NOMO-1 treated with DMSO at 0.1 percent for 48 hours (cell line): Measurements from ENCODE around the gene CTPS1.

Source experiments
- DNase-seq: peaks from one replicate; lab custom pipeline; 2025; ENCODE audit not compliant: unreplicated experiment; lab: John Stamatoyannopoulos, UW

CTPS1 gene

GRCh38 chr1:40966417-40966816, 13.1 kb upstream of the CTPS1 start:
- no peak for DNase-seq

DNA sequence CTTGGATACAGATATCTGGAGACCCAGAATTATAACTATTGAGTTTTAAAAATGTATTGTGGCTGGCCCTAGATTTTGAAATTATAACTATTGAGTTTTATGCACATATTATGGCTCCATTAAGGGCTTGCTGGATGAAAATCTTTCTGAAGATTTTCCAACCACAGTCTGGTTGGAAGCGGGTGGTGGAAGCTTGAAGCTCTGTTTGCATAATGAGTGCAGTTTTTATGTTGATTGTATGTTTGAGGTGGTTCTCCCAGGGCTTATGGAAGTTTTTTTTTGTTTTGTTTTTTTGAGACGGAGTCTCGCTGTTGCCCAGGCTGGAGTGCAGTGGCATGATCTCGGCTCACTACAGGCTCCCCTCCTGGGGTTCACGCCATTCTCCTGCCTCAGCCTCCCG, 10.1 kb upstream of the CTPS1 start:
- no peak for DNase-seq

- peak; percentile 58 for DNase-seq
Observed at GRCh38 chr1:40971966-40972365, 7.5 kb upstream of the CTPS1 start.

DNA sequence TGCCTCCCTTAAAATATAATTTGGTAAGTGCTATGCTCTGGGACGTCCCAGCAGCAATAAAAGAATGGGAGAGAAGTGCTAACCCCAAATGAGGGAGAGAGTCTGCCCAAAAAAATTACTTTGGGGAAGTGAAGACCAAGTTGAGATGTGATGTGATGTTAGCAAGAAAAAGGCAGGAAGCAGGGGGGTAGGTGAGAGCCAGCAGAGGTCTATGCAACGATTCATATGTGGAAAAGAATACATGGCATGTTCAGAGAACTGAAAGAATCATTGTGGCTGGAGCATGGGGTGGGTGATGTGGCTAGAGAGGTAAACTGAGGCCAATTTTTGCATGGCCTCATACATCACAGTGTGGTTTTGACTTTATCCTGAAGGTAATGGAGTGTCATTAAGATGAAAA, 5.6 kb upstream of the CTPS1 start:
- peak; percentile 10 for DNase-seq

GRCh38 chr1:40974945-40975344, 4.6 kb upstream of the CTPS1 start:
- no peak for DNase-seq

DNA sequence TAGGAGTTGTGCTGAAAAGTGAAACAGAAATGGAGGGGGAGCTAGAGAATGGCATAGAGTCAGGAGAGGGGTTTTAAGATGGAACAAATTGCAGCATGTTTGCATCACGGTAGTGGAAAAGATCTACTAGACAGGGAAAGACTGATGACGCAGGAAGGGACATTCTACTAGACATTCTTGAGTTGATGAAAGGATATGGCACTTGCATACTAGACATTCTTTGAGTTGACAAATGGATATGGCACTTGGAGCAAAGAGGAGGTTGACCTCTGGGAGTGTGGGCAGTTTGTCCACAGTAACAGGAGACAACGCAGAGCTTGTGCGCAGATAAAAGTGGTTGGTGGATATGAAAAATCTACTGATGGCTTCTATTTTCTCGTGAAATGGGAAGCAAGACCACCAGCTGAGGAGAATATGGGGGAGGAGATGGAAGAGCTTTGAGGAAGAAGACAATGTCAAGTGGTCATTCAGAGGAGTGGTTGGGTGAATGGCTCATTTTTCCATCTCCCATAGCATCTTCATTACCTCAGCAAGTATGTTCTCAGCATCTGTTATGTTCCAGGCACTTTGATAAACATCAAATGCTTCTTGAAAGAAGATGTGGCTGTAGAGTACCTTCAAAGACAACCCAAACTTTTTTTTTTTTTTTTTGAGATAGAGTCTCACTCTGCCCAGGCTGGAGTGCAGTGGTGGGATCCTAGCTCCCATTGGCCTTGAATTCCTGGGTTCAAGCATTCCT, 2.4 kb upstream of the CTPS1 start:
- DNase-seq = no peak

DNA sequence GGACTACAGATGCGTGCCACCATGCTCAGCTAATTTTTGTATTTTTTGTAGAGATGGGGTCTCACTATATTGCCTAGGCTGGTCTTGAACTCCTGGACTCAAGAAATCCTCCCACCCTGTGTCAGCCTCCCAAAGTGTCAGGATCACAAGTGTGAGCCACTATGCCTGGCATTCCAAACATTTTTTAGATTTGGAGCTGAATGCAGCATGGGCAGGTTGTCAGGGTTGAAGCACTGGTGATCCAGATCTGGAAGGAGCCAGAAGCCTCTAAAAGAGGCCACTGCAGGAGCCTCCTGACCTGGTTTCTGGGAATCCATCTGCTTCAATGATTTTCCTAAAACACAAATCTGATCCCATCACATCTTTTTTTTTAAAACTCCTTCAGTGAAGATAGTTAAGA, 1.8 kb upstream of the CTPS1 start:
- no peak for DNase-seq

GRCh38 chr1:40978886-40979240, 633 bp upstream of the CTPS1 start:
- DNase-seq = no peak

DNA sequence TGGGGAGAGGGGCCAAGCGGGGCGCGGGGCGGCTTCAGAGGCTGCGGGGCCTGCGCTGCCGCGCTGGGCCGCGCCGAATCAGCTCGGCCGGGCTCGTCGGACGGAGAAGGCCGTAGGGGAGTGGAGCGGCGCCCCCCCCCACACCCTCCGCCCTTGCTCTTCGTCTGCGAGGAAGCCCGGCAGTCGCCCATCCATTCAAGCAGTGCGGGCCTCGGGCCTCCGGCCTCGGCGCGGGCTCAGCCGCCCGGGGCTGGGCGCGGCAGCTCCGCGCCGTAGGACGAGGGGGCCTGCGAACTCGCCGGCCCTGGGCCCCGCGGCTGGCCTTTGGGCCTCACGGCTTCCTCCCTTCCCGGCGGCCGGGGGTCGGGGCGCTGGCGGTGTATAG, 564 bp downstream of the CTPS1 start:
- no peak for DNase-seq

GRCh38 chr1:40980453-40981121, 1.1 kb downstream of the CTPS1 start:
- DNase-seq = peak; percentile 4

- no peak for DNase-seq
Observed at GRCh38 chr1:40981691-40982448, 2.4 kb downstream of the CTPS1 start.

DNA sequence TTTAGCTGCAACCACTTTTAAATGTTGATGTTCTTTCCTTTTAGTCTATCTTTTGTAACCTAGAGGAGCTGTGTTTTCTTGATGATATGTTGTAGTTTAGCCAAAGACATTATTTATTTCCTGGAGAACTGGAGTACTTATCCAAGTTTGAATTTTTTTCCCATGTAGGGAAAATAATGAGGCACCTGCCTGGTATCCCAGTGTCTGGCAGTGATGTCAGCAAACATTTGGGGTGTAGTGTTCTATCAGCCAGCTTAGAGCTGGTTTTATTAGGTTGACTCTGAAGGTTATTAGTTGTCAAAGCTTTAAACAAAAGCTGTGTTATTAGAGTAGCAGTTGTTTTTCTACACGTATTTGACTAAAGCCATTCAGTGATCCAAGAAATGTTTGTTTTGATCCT, 3.2 kb downstream of the CTPS1 start:
- DNase-seq = no peak

- no peak for DNase-seq
Observed at GRCh38 chr1:40983286-40983685, 3.8 kb downstream of the CTPS1 start.

GRCh38 chr1:40984066-40984465, 4.6 kb downstream of the CTPS1 start:
- DNase-seq = no peak

DNA sequence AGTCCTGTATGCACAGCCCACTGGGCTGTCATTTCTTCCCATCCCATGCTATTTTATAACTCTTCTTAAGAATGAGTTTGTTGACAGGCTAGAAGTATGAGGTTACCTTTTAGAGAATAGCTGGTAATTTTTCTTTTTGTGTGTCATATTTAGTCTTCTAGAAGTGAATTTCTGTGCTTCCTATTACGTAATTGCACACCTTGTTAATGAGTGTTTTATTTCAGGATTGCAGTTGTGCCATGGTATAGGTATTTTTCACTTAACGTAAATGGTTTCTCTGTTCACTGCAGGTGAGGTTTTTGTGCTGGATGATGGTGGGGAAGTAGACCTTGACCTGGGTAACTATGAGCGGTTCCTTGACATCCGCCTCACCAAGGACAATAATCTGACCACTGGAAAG, 5.0 kb downstream of the CTPS1 start:
- DNase-seq = no peak

DNA sequence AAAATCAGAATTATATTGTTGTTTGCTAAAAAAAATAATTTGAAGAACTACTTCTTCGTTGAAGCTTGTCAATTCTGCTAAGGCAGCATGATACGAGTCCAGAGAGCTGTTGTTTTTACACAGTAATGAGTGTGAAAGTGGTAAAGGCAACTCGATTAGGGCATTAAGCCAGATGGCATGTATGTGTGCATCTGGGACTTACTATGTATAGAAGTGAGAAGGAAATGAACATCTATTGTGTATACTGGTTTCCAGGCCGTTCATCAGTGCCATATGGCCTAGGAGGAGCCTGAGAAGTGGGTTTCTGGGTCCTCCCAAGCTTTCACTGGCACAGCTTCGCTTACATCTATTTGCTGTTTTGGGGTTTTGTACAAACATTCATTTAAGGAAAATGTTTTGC, 5.7 kb downstream of the CTPS1 start:
- no peak for DNase-seq

DNA sequence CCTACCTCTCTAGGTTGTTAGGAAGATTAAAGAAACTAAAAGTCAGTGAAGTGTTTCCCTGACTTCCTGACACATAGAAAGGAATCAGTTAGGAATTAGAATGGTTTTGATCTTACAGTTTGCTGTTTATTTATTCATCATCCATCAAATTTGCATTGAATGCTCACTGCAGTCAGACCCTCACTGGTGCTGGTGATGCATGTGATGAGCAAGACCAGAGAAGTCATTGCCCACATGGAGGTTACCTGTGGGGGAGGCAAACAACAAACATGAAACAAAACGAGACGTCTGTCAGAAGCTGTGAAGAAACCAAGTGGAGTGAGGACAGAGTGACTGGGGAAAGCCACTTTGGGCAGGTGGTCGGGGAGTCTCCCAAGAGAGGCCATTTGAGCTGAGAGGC, 6.4 kb downstream of the CTPS1 start:
- DNase-seq = no peak

GRCh38 chr1:40986328-40986783, 6.9 kb downstream of the CTPS1 start:
- no peak for DNase-seq

GRCh38 chr1:40986956-40987355, 7.5 kb downstream of the CTPS1 start:
- DNase-seq = no peak

GRCh38 chr1:40987439-40988276, 8.2 kb downstream of the CTPS1 start:
- no peak for DNase-seq

DNA sequence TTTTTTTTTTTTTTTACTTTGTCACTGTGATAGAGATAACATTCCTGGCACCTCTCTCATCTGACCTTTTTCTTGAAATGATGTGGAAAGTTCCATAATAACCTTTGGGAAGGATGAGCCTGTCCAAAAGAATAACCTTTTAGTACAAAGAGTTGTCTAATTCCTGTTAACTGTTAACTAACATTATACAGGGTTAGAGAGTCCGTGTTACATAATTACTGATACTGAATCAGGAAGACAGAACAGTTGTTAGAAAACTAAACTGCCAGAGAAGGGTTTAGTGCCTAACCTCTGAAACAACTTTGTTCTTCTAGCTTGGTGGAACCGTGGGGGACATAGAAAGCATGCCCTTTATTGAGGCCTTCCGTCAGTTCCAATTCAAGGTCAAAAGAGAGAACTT, 8.8 kb downstream of the CTPS1 start:
- no peak for DNase-seq
